Activated naive CD4-positive, alpha-beta T cell treated with anti-CD3 and anti-CD28 coated beads, Interleukin-2, amount 10 ng/mL, durations not matched to agents 7 days and 5 days (primary cell): ENCODE results near the gene ABCA1.
"Not testable (repeated sequence)": the region's sequence is repeated elsewhere in the genome, so short reads cannot be mapped to it uniquely, and the experiment has no call there.

Experiments
- CTCF ChIA-PET: fragments of 350-600 bp; sonication (Branson Sonifier 250); formaldehyde crosslinking; loops from one replicate; lab custom pipeline; 2021; ENCODE audit warnings: antibody characterized with exemption; lab: Charles Lee
- DNase-seq: peaks from one replicate; pipeline ENCODE4 v3.0.0-alpha.2; 2020
- H3K27ac Mint-ChIP-seq: one replicate; pipeline ENCODE4 v1.8.0; 2021; ENCODE audit warnings: mild to moderate bottlenecking, moderate library complexity, mixed read lengths
- H3K27me3 Mint-ChIP-seq: one replicate; pipeline ENCODE4 v1.8.0; 2021; ENCODE audit warnings: mild to moderate bottlenecking, mixed read lengths
- H3K36me3 Mint-ChIP-seq: one replicate; pipeline ENCODE4 v1.8.0; 2021; ENCODE audit warnings: mixed read lengths
- H3K4me1 Mint-ChIP-seq: one replicate; pipeline ENCODE4 v1.8.0; 2021; ENCODE audit warnings: mixed read lengths
- H3K4me3 Mint-ChIP-seq: one replicate; pipeline ENCODE4 v1.8.0; 2021; ENCODE audit warnings: mild to moderate bottlenecking, moderate library complexity, mixed read lengths
- H3K9me3 Mint-ChIP-seq: one replicate; pipeline ENCODE4 v1.8.0; 2021; ENCODE audit warnings: mixed read lengths

Gene ABCA1

GRCh38 chr9:104927912-104928740 is at the start of gene ABCA1:
Gene ABCA1 (minus strand): TSS chr9:104928155. CDS start chr9:104903679, 24,476 bp downstream.
- CTCF ChIA-PET, result interaction anchor here (1.3 to 2.8 kb wide), 6 partner anchors 63 to 477 kb away, joined by 3 to 13 read pairs (median 3); no protein-coding TSS in a partner anchor
- Mint-ChIP-seq H3K27ac (no peak within 1 kb of the TSS), H3K9me3 (no peaks in the 10 kb centered on the region), H3K4me1 (peaks cover 21% of the 10 kb centered on the region), H3K36me3 (no peaks in the 10 kb centered on the region), H3K4me3 (peak within 1 kb of the TSS; percentile 74), H3K27me3 (peaks cover 61% of the 10 kb centered on the region)
- DNase-seq, result peak; percentile 80

GRCh38 chr9:104977580-104977979 is 49.6 kb upstream of the ABCA1 start:
- Mint-ChIP-seq H3K9me3 (no peaks in the 10 kb centered on the region), H3K27me3 (peaks cover 27% of the 10 kb centered on the region), H3K27ac (no peak overlapping the region), H3K36me3 (no peaks in the 10 kb centered on the region), H3K4me3 (no peak overlapping the region), H3K4me1 (no peaks in the 10 kb centered on the region)
- no peak for DNase-seq
- CTCF ChIA-PET, result no interaction called here

- no peak for DNase-seq
- Mint-ChIP-seq H3K4me3 (no peak overlapping the region), H3K4me1 (no peaks in the 10 kb centered on the region), H3K27me3 (peaks cover 27% of the 10 kb centered on the region), H3K36me3 (no peaks in the 10 kb centered on the region), H3K27ac (no peak overlapping the region), H3K9me3 (no peaks in the 10 kb centered on the region)
- CTCF ChIA-PET, result no interaction called here
Measured at GRCh38 chr9:104977168-104977567, 49.2 kb upstream of the ABCA1 start.

- H3K9me3 Mint-ChIP-seq, CTCF ChIA-PET, H3K27ac Mint-ChIP-seq, H3K4me3 Mint-ChIP-seq, DNase-seq, H3K36me3 Mint-ChIP-seq, H3K4me1 Mint-ChIP-seq: not testable (repeated sequence)
- H3K27me3 Mint-ChIP-seq, result peaks cover 30% of the 10 kb centered on the region
Measured at GRCh38 chr9:104975966-104976595, 48.1 kb upstream of the ABCA1 start.

- no peaks in the 10 kb centered on the region for H3K4me1 Mint-ChIP-seq
- H3K4me3 Mint-ChIP-seq, result no peak overlapping the region
- no peak overlapping the region for H3K27ac Mint-ChIP-seq
- H3K27me3 Mint-ChIP-seq, result peaks cover 40% of the 10 kb centered on the region
- H3K36me3 Mint-ChIP-seq, result no peaks in the 10 kb centered on the region
- CTCF ChIA-PET, result no interaction called here
- no peak for DNase-seq
- H3K9me3 Mint-ChIP-seq, result no peaks in the 10 kb centered on the region
Measured at GRCh38 chr9:104974053-104974962, 46.4 kb upstream of the ABCA1 start.

GRCh38 chr9:104972242-104972866 is 44.4 kb upstream of the ABCA1 start:
- peaks cover 12% of the 10 kb centered on the region for H3K4me1 Mint-ChIP-seq
- no peak overlapping the region for H3K27ac Mint-ChIP-seq
- CTCF ChIA-PET, result no interaction called here
- H3K4me3 Mint-ChIP-seq, result no peak overlapping the region
- H3K27me3 Mint-ChIP-seq, result peaks cover 54% of the 10 kb centered on the region
- no peaks in the 10 kb centered on the region for H3K36me3 Mint-ChIP-seq
- no peak for DNase-seq
- no peaks in the 10 kb centered on the region for H3K9me3 Mint-ChIP-seq

- H3K27ac Mint-ChIP-seq, result no peak overlapping the region
- H3K36me3 Mint-ChIP-seq, result no peaks in the 10 kb centered on the region
- peaks cover 54% of the 10 kb centered on the region for H3K27me3 Mint-ChIP-seq
- DNase-seq, result no peak
- H3K4me1 Mint-ChIP-seq, result peaks cover 12% of the 10 kb centered on the region
- CTCF ChIA-PET, result no interaction called here
- no peaks in the 10 kb centered on the region for H3K9me3 Mint-ChIP-seq
- no peak overlapping the region for H3K4me3 Mint-ChIP-seq
Measured at GRCh38 chr9:104971511-104971910, 43.6 kb upstream of the ABCA1 start.

GRCh38 chr9:104970271-104970987 is 42.5 kb upstream of the ABCA1 start:
- CTCF ChIA-PET, result no interaction called here
- H3K36me3 Mint-ChIP-seq, result no peaks in the 10 kb centered on the region

GRCh38 chr9:104969116-104969515 is 41.2 kb upstream of the ABCA1 start:
- CTCF ChIA-PET, result no interaction called here
- H3K4me1 Mint-ChIP-seq, result peaks cover 12% of the 10 kb centered on the region
- H3K27me3 Mint-ChIP-seq, result peaks cover 46% of the 10 kb centered on the region
- DNase-seq, result no peak
- no peaks in the 10 kb centered on the region for H3K9me3 Mint-ChIP-seq
- no peak overlapping the region for H3K27ac Mint-ChIP-seq
- H3K4me3 Mint-ChIP-seq, result peak overlapping the region; percentile 79
- H3K36me3 Mint-ChIP-seq, result no peaks in the 10 kb centered on the region

More at GRCh38 chr9:104970271-104970987, 42.5 kb upstream of the ABCA1 start:
- H3K27ac Mint-ChIP-seq, result no peak overlapping the region
- peaks cover 51% of the 10 kb centered on the region for H3K27me3 Mint-ChIP-seq
- no peak for DNase-seq
- H3K9me3 Mint-ChIP-seq, result no peaks in the 10 kb centered on the region
- H3K4me1 Mint-ChIP-seq, result peaks cover 12% of the 10 kb centered on the region
- no peak overlapping the region for H3K4me3 Mint-ChIP-seq

- CTCF ChIA-PET, result interaction anchor here (0.5 to 1.1 kb wide), 2 partner anchors 35 to 188 kb away, joined by 3 read pairs; no protein-coding TSS in a partner anchor
Measured at GRCh38 chr9:104968025-104968982, 40.3 kb upstream of the ABCA1 start.

GRCh38 chr9:104963076-104963475 is 35.1 kb upstream of the ABCA1 start:
- H3K27ac Mint-ChIP-seq, result no peak overlapping the region
- H3K27me3 Mint-ChIP-seq, result peaks cover 2% of the 10 kb centered on the region
- H3K4me1 Mint-ChIP-seq, result peaks cover 29% of the 10 kb centered on the region
- no peaks in the 10 kb centered on the region for H3K9me3 Mint-ChIP-seq
- CTCF ChIA-PET, result no interaction called here
- H3K4me3 Mint-ChIP-seq, result no peak overlapping the region
- no peaks in the 10 kb centered on the region for H3K36me3 Mint-ChIP-seq
- no peak for DNase-seq

More at GRCh38 chr9:104968025-104968982, 40.3 kb upstream of the ABCA1 start:
- peaks cover 46% of the 10 kb centered on the region for H3K27me3 Mint-ChIP-seq
- no peaks in the 10 kb centered on the region for H3K9me3 Mint-ChIP-seq
- H3K4me1 Mint-ChIP-seq, result peaks cover 12% of the 10 kb centered on the region
- DNase-seq, result peak; percentile 90
- peak overlapping the region; percentile 62 for H3K27ac Mint-ChIP-seq
- peak overlapping the region; percentile 79 for H3K4me3 Mint-ChIP-seq
- H3K36me3 Mint-ChIP-seq, result no peaks in the 10 kb centered on the region

GRCh38 chr9:104961701-104962359 is 33.9 kb upstream of the ABCA1 start:
- Mint-ChIP-seq H3K4me3 (no peak overlapping the region), H3K36me3 (no peaks in the 10 kb centered on the region), H3K27ac (no peak overlapping the region)

More at GRCh38 chr9:104961701-104962359, 33.9 kb upstream of the ABCA1 start:
- H3K9me3 Mint-ChIP-seq, result no peaks in the 10 kb centered on the region
- CTCF ChIA-PET, result interaction anchor here (0.8 kb wide), 2 partner anchors 30 to 166 kb away, joined by 3 read pairs; no protein-coding TSS in a partner anchor
- no peaks in the 10 kb centered on the region for H3K27me3 Mint-ChIP-seq
- no peak for DNase-seq
- H3K4me1 Mint-ChIP-seq, result peaks cover 27% of the 10 kb centered on the region
